IMR-90 (cell line): ENCODE data around the gene CYP4F2. TPM values are rescaled to one million over a fixed set of nuclear protein-coding genes. Genes with fewer than 3 reads are reported as not detected.

Experiments
- ATAC-seq: fragments of 200-7000 bp; cut with Tn5 transposase; 2 replicates; pipeline ENCODE4 v1.9.1; 2020; ENCODE audit warnings: low read depth, mild to moderate bottlenecking, moderate library complexity
- BruUV-seq: library from RNA; stranded (reverse); fragments of 400-500 nt; replicated peaks from 2 replicates; lab custom pipeline; 2021; lab: Mats Ljungman, UMichigan
- CTCF ChIA-PET: fragments of 300-600 bp; formaldehyde crosslinking; extraction: SDS; loops from one replicate; lab custom pipeline; 2021; ENCODE audit warnings: antibody characterized with exemption; lab: Yijun Ruan, JAX
- POLR2A ChIA-PET: fragments of 300-600 bp; sonication (Branson Sonifier 250); formaldehyde crosslinking; loops from one replicate; lab custom pipeline; 2022; ENCODE audit warnings: antibody characterized with exemption; ENCODE audit not compliant: unreplicated experiment; lab: Charles Lee
- DNase-seq: peaks from one replicate; pipeline ENCODE4 v3.0.0; 2013
- H2AFZ ChIP-seq: replicated peaks from 2 replicates; pipeline ENCODE3; 2013; ENCODE audit warnings: low read length, mild to moderate bottlenecking; ENCODE audit not compliant: poor library complexity
- H2AK5ac ChIP-seq: 2 replicates; pipeline ENCODE4 v1.6.1; 2013; ENCODE audit warnings: low read depth, low read length, inconsistent platforms
- H2AK9ac ChIP-seq: replicated peaks from 2 replicates; pipeline ENCODE3; 2013; ENCODE audit warnings: mild to moderate bottlenecking, low read depth, low read length, moderate library complexity; ENCODE audit not compliant: poor library complexity
- H2BK120ac ChIP-seq: 2 replicates; pipeline ENCODE4 v1.6.1; 2013; ENCODE audit warnings: low read depth, low read length, inconsistent platforms
- H2BK15ac ChIP-seq: 3 replicates; pipeline ENCODE4 v1.6.1; 2013; ENCODE audit warnings: low read depth, low read length, inconsistent platforms
- H2BK20ac ChIP-seq: 2 replicates; pipeline ENCODE4 v1.6.1; 2013; ENCODE audit warnings: low read depth, mild to moderate bottlenecking, inconsistent platforms, low read length, moderate library complexity
- H2BK5ac ChIP-seq: 2 replicates; pipeline ENCODE4 v1.6.1; 2013; ENCODE audit warnings: mild to moderate bottlenecking, low read depth, low read length, inconsistent platforms; ENCODE audit not compliant: poor library complexity, severe bottlenecking
- H3K14ac ChIP-seq: replicated peaks from 2 replicates; pipeline ENCODE4 v1.6.1; 2013; ENCODE audit warnings: low read depth, low read length, inconsistent platforms
- H3K18ac ChIP-seq: 2 replicates; pipeline ENCODE4 v1.6.1; 2013; ENCODE audit warnings: low read depth, low read length, control low read depth
- H3K23ac ChIP-seq: 2 replicates; pipeline ENCODE4 v1.6.1; 2013; ENCODE audit warnings: low read depth, low read length, inconsistent platforms
- H3K27ac ChIP-seq: 2 replicates; pipeline ENCODE4 v1.5.1; 2013; ENCODE audit warnings: mild to moderate bottlenecking, control low read depth, low read length; ENCODE audit not compliant: insufficient read depth
- H3K27me3 ChIP-seq: 2 replicates; pipeline ENCODE4 v1.6.1; 2013; ENCODE audit warnings: low read length; ENCODE audit not compliant: control insufficient read depth, insufficient read depth
- H3K36me3 ChIP-seq: 2 replicates; pipeline ENCODE4 v1.6.1; 2013; ENCODE audit warnings: low read length, mixed read lengths; ENCODE audit not compliant: control insufficient read depth, insufficient read depth
- H3K4ac ChIP-seq: 2 replicates; pipeline ENCODE4 v1.6.1; 2013; ENCODE audit warnings: low read depth, low read length, inconsistent platforms
- H3K4me1 ChIP-seq: 2 replicates; pipeline ENCODE4 v1.6.1; 2013; ENCODE audit warnings: low read length, mixed read lengths; ENCODE audit not compliant: control insufficient read depth, insufficient read depth
- H3K4me2 ChIP-seq: 2 replicates; pipeline ENCODE4 v1.6.1; 2013; ENCODE audit warnings: low read depth, mild to moderate bottlenecking, control low read depth, low read length, moderate library complexity
- H3K4me3 ChIP-seq: 2 replicates; pipeline ENCODE4 v1.5.1; 2013; ENCODE audit warnings: low read depth, mild to moderate bottlenecking, control low read depth, low read length, moderate library complexity; ENCODE audit not compliant: insufficient read depth
- H3K56ac ChIP-seq: 2 replicates; pipeline ENCODE4 v1.6.1; 2013; ENCODE audit warnings: low read length, inconsistent platforms; ENCODE audit not compliant: insufficient read depth; ENCODE audit errors: extremely low read depth
- H3K79me1 ChIP-seq, 2 experiments: 2 replicates each; pipeline ENCODE4 v1.6.1; 2013; ENCODE audit warnings: low read length in 2 of 2, inconsistent platforms in 1 of 2, low read depth in 1 of 2
- H3K9ac ChIP-seq: 2 replicates; pipeline ENCODE4 v1.6.1; 2013; ENCODE audit warnings: low read depth, low read length, control low read depth
- H3K9me1 ChIP-seq: 2 replicates; pipeline ENCODE4 v1.6.1; 2013; ENCODE audit warnings: low read length, inconsistent platforms; ENCODE audit not compliant: insufficient read depth
- H3K9me3 ChIP-seq: 2 replicates; pipeline ENCODE4 v1.6.1; 2013; ENCODE audit warnings: low read length; ENCODE audit not compliant: control insufficient read depth, insufficient read depth
- H4K20me1 ChIP-seq: 2 replicates; pipeline ENCODE4 v1.6.1; 2013; ENCODE audit warnings: low read length, inconsistent platforms; ENCODE audit not compliant: insufficient read depth
- H4K5ac ChIP-seq: 2 replicates; pipeline ENCODE4 v1.6.1; 2013; ENCODE audit warnings: mild to moderate bottlenecking, low read depth, low read length, control low read depth
- H4K8ac ChIP-seq, 2 experiments: 2 replicates each; pipeline ENCODE4 v1.6.1; 2013; ENCODE audit warnings: low read depth in 2 of 2, low read length in 2 of 2, control low read depth in 1 of 2, inconsistent platforms in 1 of 2
- H4K91ac ChIP-seq: 2 replicates; pipeline ENCODE4 v1.6.1; 2013; ENCODE audit warnings: low read depth, low read length, inconsistent platforms; ENCODE audit not compliant: insufficient read depth
- BHLHE40 ChIP-seq: fragments of 150-350 bp; IDR thresholded peaks from 2 replicates; pipeline ENCODE4 v1.6.1; 2016; ENCODE audit warnings: mild to moderate bottlenecking, low read depth, low read length
- CEBPB ChIP-seq: IDR thresholded peaks from 2 replicates; pipeline ENCODE4 v1.6.1; 2012; ENCODE audit warnings: low read depth, low read length, improper control_type of control experiment
- CHD1 ChIP-seq: IDR thresholded peaks from 2 replicates; pipeline ENCODE4 v1.6.1; 2012; ENCODE audit warnings: low read depth, low read length, improper control_type of control experiment
- CTCF ChIP-seq: conservative IDR thresholded peaks from 2 replicates; pipeline ENCODE4 v1.5.1; 2012; ENCODE audit warnings: mild to moderate bottlenecking, low read depth, low read length, improper control_type of control experiment
- FOS ChIP-seq: fragments of 150-350 bp; IDR thresholded peaks from 2 replicates; pipeline ENCODE4 v1.6.1; 2016; ENCODE audit warnings: low read depth, low read length
- MAFK ChIP-seq: IDR thresholded peaks from 2 replicates; pipeline ENCODE4 v1.6.1; 2012; ENCODE audit warnings: low read depth, low read length, improper control_type of control experiment
- MAZ ChIP-seq: IDR thresholded peaks from 2 replicates; pipeline ENCODE4 v1.6.1; 2012; ENCODE audit warnings: low read depth, mild to moderate bottlenecking, low read length, improper control_type of control experiment, moderate library complexity, borderline replicate concordance
- NFE2L2 ChIP-seq: fragments of 150-350 bp; IDR thresholded peaks from 2 replicates; pipeline ENCODE4 v1.6.1; 2016; ENCODE audit warnings: low read depth, mild to moderate bottlenecking, low read length
- POLR2A ChIP-seq: IDR thresholded peaks from 2 replicates; pipeline ENCODE4 v1.6.1; 2012; ENCODE audit warnings: mild to moderate bottlenecking, low read depth, low read length
- RAD21 ChIP-seq: IDR thresholded peaks from 2 replicates; pipeline ENCODE4 v1.6.1; 2012; ENCODE audit warnings: low read length, improper control_type of control experiment
- RCOR1 ChIP-seq: IDR thresholded peaks from 2 replicates; pipeline ENCODE4 v1.6.1; 2012; ENCODE audit warnings: mild to moderate bottlenecking, low read length, improper control_type of control experiment; ENCODE audit not compliant: insufficient replicate concordance
- SMC3 ChIP-seq: fragments of 150-350 bp; IDR thresholded peaks from 2 replicates; pipeline ENCODE4 v1.6.1; 2016; ENCODE audit warnings: low read depth, mild to moderate bottlenecking, antibody characterized with exemption, low read length, moderate library complexity
- USF2 ChIP-seq: fragments of 150-350 bp; IDR thresholded peaks from 2 replicates; pipeline ENCODE4 v1.6.1; 2017; ENCODE audit warnings: mild to moderate bottlenecking, antibody characterized with exemption, low read length, low read depth
- dilution Hi-C: fragments of 300-500 bp; cut with HindIII; formaldehyde crosslinking; loops from one replicate; pipeline ENCODE4 v1.14.3; 2018; ENCODE audit warnings: low sequenced_read_pairs; ENCODE audit not compliant: unreplicated experiment
- in situ Hi-C: fragments of 300-500 bp; cut with MboI; formaldehyde crosslinking; loops from 3 replicates; pipeline ENCODE4 v1.14.3; 2019; ENCODE audit warnings: low sequenced_read_pairs, inconsistent platforms, mixed read lengths
- intact Hi-C: fragments of 100-400 bp; cut with micrococcal nuclease; formaldehyde crosslinking; loops from 2 replicates; pipeline ENCODE4 v1.10.0; 2022
- polyA plus RNA-seq, 3 experiments: library from polyadenylated mRNA; depleted of rRNA; stranded (reverse); fragments of >200 nt; gene quantifications; 2 replicates each; pipeline ENCODE4 v1.2.3, GENCODE V29; 2012; ENCODE audit warnings: low replicate concordance in 1 of 3
- total RNA-seq: library from RNA; depleted of rRNA; stranded (reverse); fragments of >200 nt; gene quantifications from 2 replicates; pipeline ENCODE4 v1.2.3, GENCODE V29; 2012

Gene CYP4F2
- total and polyA plus RNA-seq, 2 of the 4 experiments (the other 2 are of a cell fraction), result not detected

DNA sequence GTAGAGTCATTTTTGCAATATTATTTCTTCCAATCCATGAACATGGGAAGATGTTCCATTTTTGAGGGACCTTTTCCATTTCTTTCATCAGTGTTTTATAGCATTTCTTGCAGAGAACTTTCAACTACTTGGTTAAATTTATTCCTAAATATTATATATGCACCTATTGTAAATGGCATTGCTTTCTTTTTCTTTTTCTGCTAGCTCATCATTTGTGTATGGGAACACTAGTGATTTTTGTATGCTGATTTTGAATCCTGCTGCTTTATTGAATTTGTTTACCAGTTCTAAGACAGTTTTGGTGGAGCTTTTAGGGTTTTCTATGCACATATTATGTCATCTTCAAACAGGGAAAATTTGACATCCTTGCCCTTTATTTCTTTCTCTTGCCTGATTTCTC is 7.2 kb upstream of the CYP4F2 start:
- no peak overlapping the region for H3K18ac ChIP-seq
- H2AFZ ChIP-seq, result no peak overlapping the region
- DNase-seq (no peak), ATAC-seq (no peak)
- no peak overlapping the region for H4K5ac ChIP-seq
- no peaks in the 10 kb centered on the region for H3K9me1 ChIP-seq
- no peaks in the 10 kb centered on the region for H3K79me1 ChIP-seq
- no peak overlapping the region for H3K56ac ChIP-seq
- H3K4me1 ChIP-seq, result no peaks in the 10 kb centered on the region
- TF ChIP-seq CTCF (no peak), RCOR1 (no peak), CHD1 (no peak), POLR2A (no peak), USF2 (no peak), SMC3 (no peak), RAD21 (no peak), CEBPB (no peak), BHLHE40 (no peak), NFE2L2 (no peak), FOS (no peak), MAFK (no peak), MAZ (no peak)
- H2AK9ac ChIP-seq, result no peak overlapping the region
- no peaks in the 10 kb centered on the region for H4K20me1 ChIP-seq
- no peaks in the 10 kb centered on the region for H3K27me3 ChIP-seq
- POLR2A ChIA-PET, result no interaction called here
- H2AK5ac ChIP-seq, result no peak overlapping the region
- H3K36me3 ChIP-seq, result no peaks in the 10 kb centered on the region
- H3K4ac ChIP-seq, result no peak overlapping the region
- H4K8ac ChIP-seq, result no peak overlapping the region
- no TSS peak for BruUV-seq
- H3K9me3 ChIP-seq, result peaks cover 2% of the 10 kb centered on the region; the same call in 1 of the 2 replicates
- CTCF ChIA-PET, result no interaction called here
- dilution Hi-C loops, result no loop called here
- H2BK20ac ChIP-seq, result no peak overlapping the region
- no peak overlapping the region for H3K14ac ChIP-seq
- H3K4me2 ChIP-seq, result no peak overlapping the region
- H4K91ac ChIP-seq, result no peak overlapping the region
- H2BK120ac ChIP-seq, result no peak overlapping the region
- no peak overlapping the region for H3K9ac ChIP-seq
- no peak overlapping the region for H3K4me3 ChIP-seq
- H3K23ac ChIP-seq, result no peak overlapping the region
- in situ Hi-C loops, result no loop called here
- H2BK5ac ChIP-seq, result no peak overlapping the region
- intact Hi-C loops, result no loop called here
- H2BK15ac ChIP-seq, result no peak overlapping the region
- H3K27ac ChIP-seq, result no peak overlapping the region
